ENCODE measurements around the gene BCKDHB.
A peak's percentile ranks its signal among the peaks of the same experiment; 100 is the strongest.

The BCKDHB gene

DNA sequence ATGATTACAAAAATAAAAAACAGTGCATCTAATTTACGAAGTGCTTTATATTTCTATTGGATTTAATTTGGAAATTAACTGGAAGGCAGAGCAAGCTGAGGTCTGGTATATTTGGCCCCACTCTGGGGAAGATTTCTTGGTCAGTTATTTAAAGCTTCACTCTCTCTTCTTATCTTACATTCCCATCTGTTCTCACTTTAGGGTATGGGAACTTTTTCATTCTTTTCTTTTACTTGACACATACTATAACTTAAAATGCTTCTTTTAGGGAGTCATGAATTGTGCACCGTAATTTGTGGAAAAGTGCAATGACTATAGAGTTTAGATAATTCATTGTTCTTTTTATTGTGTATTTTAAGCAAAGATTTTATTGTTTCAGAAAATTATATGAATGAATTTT is 170.4 kb downstream of the BCKDHB start:
- H3K4me1 Mint-ChIP-seq = peaks cover 4% of the 10 kb centered on the region
- TF ChIP-seq, protein P1, sequence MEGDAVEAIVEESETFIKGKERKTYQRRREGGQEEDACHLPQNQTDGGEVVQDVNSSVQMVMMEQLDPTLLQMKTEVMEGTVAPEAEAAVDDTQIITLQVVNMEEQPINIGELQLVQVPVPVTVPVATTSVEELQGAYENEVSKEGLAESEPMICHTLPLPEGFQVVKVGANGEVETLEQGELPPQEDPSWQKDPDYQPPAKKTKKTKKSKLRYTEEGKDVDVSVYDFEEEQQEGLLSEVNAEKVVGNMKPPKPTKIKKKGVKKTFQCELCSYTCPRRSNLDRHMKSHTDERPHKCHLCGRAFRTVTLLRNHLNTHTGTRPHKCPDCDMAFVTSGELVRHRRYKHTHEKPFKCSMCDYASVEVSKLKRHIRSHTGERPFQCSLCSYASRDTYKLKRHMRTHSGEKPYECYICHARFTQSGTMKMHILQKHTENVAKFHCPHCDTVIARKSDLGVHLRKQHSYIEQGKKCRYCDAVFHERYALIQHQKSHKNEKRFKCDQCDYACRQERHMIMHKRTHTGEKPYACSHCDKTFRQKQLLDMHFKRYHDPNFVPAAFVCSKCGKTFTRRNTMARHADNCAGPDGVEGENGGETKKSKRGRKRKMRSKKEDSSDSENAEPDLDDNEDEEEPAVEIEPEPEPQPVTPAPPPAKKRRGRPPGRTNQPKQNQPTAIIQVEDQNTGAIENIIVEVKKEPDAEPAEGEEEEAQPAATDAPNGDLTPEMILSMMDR (IDR thresholded peaks at IDR 0.05; ENCODE audit: unreplicated experiment in 3 of 3) = no peak
- H3K27ac Mint-ChIP-seq = peak overlapping the region; percentile 41 to 64 (median 55)
- no peak overlapping the region for H3K4me3 Mint-ChIP-seq
- H3K36me3 Mint-ChIP-seq (ENCODE audit: low read depth) = no peaks in the 10 kb centered on the region
- H3K9me3 Mint-ChIP-seq = no peaks in the 10 kb centered on the region
- H3K27me3 Mint-ChIP-seq (ENCODE audit: low read depth) = no peaks in the 10 kb centered on the region

DNA sequence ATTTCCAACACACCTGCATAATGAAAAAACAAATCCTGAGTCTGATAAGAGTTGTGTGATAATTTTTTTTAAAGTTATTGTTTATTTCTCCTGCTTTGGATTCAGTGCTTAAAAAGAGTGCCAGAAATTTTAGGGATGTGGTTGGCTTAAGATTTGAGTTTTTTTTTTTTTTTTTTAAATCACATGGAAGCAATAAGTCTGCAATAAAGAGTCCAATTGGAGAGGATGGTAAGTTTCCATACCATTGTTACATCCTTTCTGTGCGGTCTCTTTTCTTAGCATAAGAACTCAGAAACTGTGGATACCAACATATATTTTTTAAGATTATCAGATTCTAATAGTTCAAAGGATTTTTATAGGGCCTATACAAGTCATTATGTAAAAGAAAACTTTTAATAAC is 171.0 kb downstream of the BCKDHB start:
- H3K4me1 Mint-ChIP-seq = peaks cover 4% of the 10 kb centered on the region
- no peak overlapping the region for H3K4me3 Mint-ChIP-seq
- H3K27me3 Mint-ChIP-seq (ENCODE audit: low read depth) = no peaks in the 10 kb centered on the region
- no peaks in the 10 kb centered on the region for H3K9me3 Mint-ChIP-seq
- TF ChIP-seq, protein P1 (IDR thresholded peaks at IDR 0.05; ENCODE audit: unreplicated experiment in 3 of 3) = no peak
- H3K27ac Mint-ChIP-seq = peak overlapping the region in 2 of 3 experiments; percentile 35 to 55
- no peaks in the 10 kb centered on the region for H3K36me3 Mint-ChIP-seq (ENCODE audit: low read depth)

GRCh38 chr6:80280262-80281010 is 174.0 kb downstream of the BCKDHB start:
- no peaks in the 10 kb centered on the region for H3K36me3 Mint-ChIP-seq (ENCODE audit: low read depth)

GRCh38 chr6:80282913-80283554 is 176.6 kb downstream of the BCKDHB start:
- Mint-ChIP-seq H3K27me3 (ENCODE audit: low read depth) (no peaks in the 10 kb centered on the region), H3K27ac (no peak overlapping the region), H3K4me1 (peaks cover 4% of the 10 kb centered on the region), H3K36me3 (ENCODE audit: low read depth) (no peaks in the 10 kb centered on the region), H3K9me3 (no peaks in the 10 kb centered on the region), H3K4me3 (no peak overlapping the region)
- TF ChIP-seq, protein P1 (IDR thresholded peaks at IDR 0.05; ENCODE audit: unreplicated experiment in 3 of 3) = no peak

More at GRCh38 chr6:80280262-80281010, 174.0 kb downstream of the BCKDHB start:
- Mint-ChIP-seq H3K4me3 (no peak overlapping the region), H3K27ac (no peak overlapping the region), H3K9me3 (no peaks in the 10 kb centered on the region), H3K27me3 (ENCODE audit: low read depth) (no peaks in the 10 kb centered on the region), H3K4me1 (peaks cover 9% of the 10 kb centered on the region)
- TF ChIP-seq, protein P1 (IDR thresholded peaks at IDR 0.05; ENCODE audit: unreplicated experiment in 3 of 3) = no peak

DNA sequence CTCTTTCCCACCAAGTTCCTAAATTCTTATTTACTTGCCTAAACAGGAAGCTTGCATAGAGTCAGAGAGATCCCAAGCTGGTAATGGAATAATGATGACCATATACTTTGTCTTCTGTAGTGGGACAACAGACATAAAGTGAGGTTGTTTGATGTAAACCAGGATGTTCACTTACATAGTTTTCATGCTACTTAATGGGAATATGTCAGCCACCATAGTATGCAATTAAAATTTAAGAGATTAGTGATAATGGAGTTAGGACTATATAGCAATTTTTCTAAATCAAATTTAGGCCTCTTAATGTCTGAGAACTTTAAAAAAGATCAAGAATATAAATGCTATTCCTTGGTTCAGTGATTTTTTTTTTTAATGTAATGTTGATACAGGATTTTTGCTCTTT is 180.6 kb downstream of the BCKDHB start:
- H3K9me3 Mint-ChIP-seq = peaks cover 5% of the 10 kb centered on the region
- H3K36me3 Mint-ChIP-seq (ENCODE audit: low read depth) = peaks cover 1% of the 10 kb centered on the region
- H3K4me1 Mint-ChIP-seq = peaks cover 4% of the 10 kb centered on the region
- no peaks in the 10 kb centered on the region for H3K27me3 Mint-ChIP-seq (ENCODE audit: low read depth)
- no peak overlapping the region for H3K4me3 Mint-ChIP-seq
- H3K27ac Mint-ChIP-seq = no peak overlapping the region
- TF ChIP-seq, protein P1 (IDR thresholded peaks at IDR 0.05; ENCODE audit: unreplicated experiment in 3 of 3) = no peak
